GM12892 (cell line): ENCODE results near the gene PFKL.

Source experiments
- POLR2A ChIP-seq: IDR thresholded peaks from 2 replicates; pipeline ENCODE4 v1.6.1; 2011; ENCODE audit warnings: low read depth, low read length, control low read depth
- TAF1 ChIP-seq: IDR thresholded peaks from 2 replicates; pipeline ENCODE4 v1.6.1; 2011; ENCODE audit warnings: low read depth, mild to moderate bottlenecking, control low read depth, low read length, borderline replicate concordance

- TF ChIP-seq TAF1 (no peak), POLR2A (no peak)
Measured at GRCh38 chr21:44294391-44295162, 5.3 kb upstream of the PFKL start.
